Brain microvascular endothelial cell (primary cell): Measurements from ENCODE around the gene SUOX.
A peak's percentile ranks its signal among the peaks of the same experiment; 100 is the strongest.

ENCODE experiments used
- DNase-seq: peaks from one replicate; pipeline ENCODE4 v3.0.0-alpha.2; 2020
- H3K27ac ChIP-seq: fragments of 250-450 bp; sonication (Bioruptor Pico); 2 replicates; pipeline ENCODE4 v1.5.1; 2020; ENCODE audit warnings: mild to moderate bottlenecking, moderate library complexity
- H3K27me3 ChIP-seq: fragments of 250-450 bp; sonication (Bioruptor Pico); replicated peaks from 2 replicates; pipeline ENCODE4 v1.5.1; 2020; ENCODE audit warnings: mild to moderate bottlenecking
- H3K36me3 ChIP-seq: fragments of 250-450 bp; sonication (Bioruptor Pico); replicated peaks from 2 replicates; pipeline ENCODE4 v1.5.1; 2020; ENCODE audit warnings: mild to moderate bottlenecking
- H3K4me3 ChIP-seq: 2 replicates; pipeline ENCODE4 v1.5.1; 2011; ENCODE audit warnings: low read depth, mild to moderate bottlenecking, control low read depth, low read length, moderate library complexity
- CTCF ChIP-seq: IDR thresholded peaks from 2 replicates; pipeline ENCODE4 v1.5.1; 2011; ENCODE audit warnings: low read depth, mild to moderate bottlenecking, moderate library complexity, low read length, control low read depth, inconsistent platforms; ENCODE audit errors: missing control alignments
- in situ Hi-C: cut with HindIII; loops from 2 replicates; pipeline ENCODE4 v1.10.0; 2017; ENCODE audit warnings: low sequenced_read_pairs, low pct_ligation_motif_present

SUOX gene

GRCh38 chr12:55996715-55997534 lies at the start of gene SUOX:
Gene SUOX (plus strand): TSS chr12:55997276. CDS start chr12:56002222, 4,946 bp downstream.
- peak; percentile 98 for DNase-seq
- H3K27ac ChIP-seq = peak within 1 kb of the TSS; percentile 7
- no peaks in the 10 kb centered on the region for H3K27me3 ChIP-seq
- H3K4me3 ChIP-seq = peak within 1 kb of the TSS; percentile 93
- in situ Hi-C loops = no loop called here
- H3K36me3 ChIP-seq = peaks cover 31% of the 10 kb centered on the region
- TF ChIP-seq CTCF = no peak

GRCh38 chr12:55955344-55955743 lies 41.7 kb upstream of the SUOX start:
- no peak for DNase-seq
- in situ Hi-C loops = loop anchor here (10.0 kb wide), 1 partner anchor 201 kb away; no protein-coding TSS in a partner anchor
- peaks cover 25% of the 10 kb centered on the region for H3K36me3 ChIP-seq

GRCh38 chr12:55955800-55956508 lies 41.1 kb upstream of the SUOX start:
- H3K36me3 ChIP-seq = peaks cover 25% of the 10 kb centered on the region
- H3K27me3 ChIP-seq = no peaks in the 10 kb centered on the region
- peak; percentile 66 for TF ChIP-seq CTCF
- no peak overlapping the region for H3K4me3 ChIP-seq
- peak; percentile 47 for DNase-seq
- in situ Hi-C loops = loop anchor here (10.0 kb wide), 1 partner anchor 201 kb away; no protein-coding TSS in a partner anchor
- no peak overlapping the region for H3K27ac ChIP-seq

More at GRCh38 chr12:55955344-55955743, 41.7 kb upstream of the SUOX start:
- no peak overlapping the region for H3K4me3 ChIP-seq
- no peaks in the 10 kb centered on the region for H3K27me3 ChIP-seq
- no peak overlapping the region for H3K27ac ChIP-seq
- no peak for TF ChIP-seq CTCF

GRCh38 chr12:55957106-55957859 lies 39.8 kb upstream of the SUOX start:
- Histone ChIP-seq H3K4me3 (no peak overlapping the region), H3K27ac (no peak overlapping the region), H3K27me3 (no peaks in the 10 kb centered on the region), H3K36me3 (peaks cover 12% of the 10 kb centered on the region)
- DNase-seq = no peak
- in situ Hi-C loops = loop anchor here (10.0 kb wide), 1 partner anchor 202 kb away; no protein-coding TSS in a partner anchor
- no peak for TF ChIP-seq CTCF

- in situ Hi-C loops = no loop called here
- Histone ChIP-seq H3K27ac (no peak overlapping the region), H3K36me3 (no peaks in the 10 kb centered on the region), H3K27me3 (no peaks in the 10 kb centered on the region), H3K4me3 (no peak overlapping the region)
- TF ChIP-seq CTCF = no peak
- DNase-seq = no peak
Measured at GRCh38 chr12:55963760-55964159, 33.3 kb upstream of the SUOX start.
